Urinary bladder (tissue), 4 donors: ENCODE data around the gene CNTNAP2. TPM values are rescaled to one million over a fixed set of nuclear protein-coding genes. Genes with fewer than 3 reads are reported as not detected.

Experiments used
- DNase-seq: peaks from one replicate; pipeline ENCODE4 v3.0.0-alpha.2; 2015; ENCODE audit errors: extremely low spot score
- H3K27ac ChIP-seq: one replicate; pipeline ENCODE4 v1.5.1; 2013; ENCODE audit warnings: low read depth, mild to moderate bottlenecking, moderate library complexity
- H3K36me3 ChIP-seq: one replicate; pipeline ENCODE4 v1.6.1; 2013; ENCODE audit warnings: mild to moderate bottlenecking, moderate library complexity; ENCODE audit not compliant: insufficient read depth
- H3K4me1 ChIP-seq: one replicate; pipeline ENCODE4 v1.6.1; 2013; ENCODE audit warnings: mild to moderate bottlenecking, moderate library complexity; ENCODE audit not compliant: insufficient read depth
- H3K4me3 ChIP-seq: one replicate; pipeline ENCODE4 v1.5.1; 2013; ENCODE audit warnings: low read depth, low read length
- WGBS: extraction: QIAGEN DNeasy Blood & Tissue Kit; methylation state at CpG from one replicate; pipeline ENCODE4 v1.1.7; 2013; 5-methylcytosine and 5-hydroxymethylcytosine counted together
- polyA plus RNA-seq: library from polyadenylated mRNA; stranded (reverse); fragments of 200-250 nt; gene quantifications from one replicate; pipeline ENCODE4 v1.2.3, GENCODE V29; 2013
- total RNA-seq: library from RNA; depleted of rRNA; stranded (reverse); fragments of >200 nt; gene quantifications from one replicate; pipeline ENCODE4 v1.2.3, GENCODE V29; 2014
- donor health status: healthy with polysubstance abuse.
- donor health status: healthy.

Gene CNTNAP2
- total and polyA plus RNA-seq, 2 donors, result 0.28 to 23.3 TPM

GRCh38 chr7:146787266-146787665 lies 670.7 kb downstream of the CNTNAP2 start:
- no peak for DNase-seq
- Histone ChIP-seq H3K4me1 (no peaks in the 10 kb centered on the region), H3K4me3 (no peak overlapping the region), H3K36me3 (no peaks in the 10 kb centered on the region), H3K27ac (no peak overlapping the region)
- 90% methylated on average over 18 of the region's 18 CpGs for WGBS

GRCh38 chr7:146788008-146788407 lies 671.4 kb downstream of the CNTNAP2 start:
- no peaks in the 10 kb centered on the region for H3K4me1 ChIP-seq
- DNase-seq, result no peak
- WGBS, result 94% methylated on average over 15 of the region's 15 CpGs
- no peak overlapping the region for H3K27ac ChIP-seq
- no peaks in the 10 kb centered on the region for H3K36me3 ChIP-seq
- no peak overlapping the region for H3K4me3 ChIP-seq

- H3K36me3 ChIP-seq, result no peaks in the 10 kb centered on the region
- H3K4me3 ChIP-seq, result no peak overlapping the region
- H3K4me1 ChIP-seq, result no peaks in the 10 kb centered on the region
- 43% methylated on average over 7 of the region's 7 CpGs for WGBS
- DNase-seq, result no peak
- H3K27ac ChIP-seq, result no peak overlapping the region
Measured at GRCh38 chr7:146791344-146792285, 675.0 kb downstream of the CNTNAP2 start.

- Histone ChIP-seq H3K36me3 (no peaks in the 10 kb centered on the region), H3K4me1 (no peaks in the 10 kb centered on the region), H3K4me3 (no peak overlapping the region), H3K27ac (no peak overlapping the region)
- 94% methylated on average over 1 of the region's 1 CpG for WGBS
- no peak for DNase-seq
Measured at GRCh38 chr7:146804620-146805019, 688.0 kb downstream of the CNTNAP2 start.

- no peaks in the 10 kb centered on the region for H3K4me1 ChIP-seq
- H3K36me3 ChIP-seq, result no peaks in the 10 kb centered on the region
- no peak overlapping the region for H3K4me3 ChIP-seq
- no peak for DNase-seq
- H3K27ac ChIP-seq, result no peak overlapping the region
- 78% methylated on average over 1 of the region's 1 CpG for WGBS
Measured at GRCh38 chr7:146805082-146805481, 688.5 kb downstream of the CNTNAP2 start.

- H3K27ac ChIP-seq, result no peak overlapping the region
- no peaks in the 10 kb centered on the region for H3K36me3 ChIP-seq
- WGBS, result 31% methylated on average over 2 of the region's 2 CpGs
- H3K4me1 ChIP-seq, result no peaks in the 10 kb centered on the region
- H3K4me3 ChIP-seq, result no peak overlapping the region
- DNase-seq, result no peak
Measured at GRCh38 chr7:146826329-146826728, 709.7 kb downstream of the CNTNAP2 start.

GRCh38 chr7:146830686-146831085 lies 714.1 kb downstream of the CNTNAP2 start:
- no peaks in the 10 kb centered on the region for H3K4me1 ChIP-seq
- no peak for DNase-seq
- 51% methylated on average over 3 of the region's 3 CpGs for WGBS

GRCh38 chr7:146831875-146832274 lies 715.3 kb downstream of the CNTNAP2 start:
- no peaks in the 10 kb centered on the region for H3K36me3 ChIP-seq
- H3K27ac ChIP-seq, result no peak overlapping the region
- no peaks in the 10 kb centered on the region for H3K4me1 ChIP-seq
- WGBS, result 65% methylated on average over 2 of the region's 2 CpGs
- no peak overlapping the region for H3K4me3 ChIP-seq
- no peak for DNase-seq

More at GRCh38 chr7:146830686-146831085, 714.1 kb downstream of the CNTNAP2 start:
- Histone ChIP-seq H3K4me3 (no peak overlapping the region), H3K27ac (no peak overlapping the region), H3K36me3 (no peaks in the 10 kb centered on the region)

- WGBS, result 87% methylated on average over 2 of the region's 2 CpGs
- H3K36me3 ChIP-seq, result no peaks in the 10 kb centered on the region
- no peaks in the 10 kb centered on the region for H3K4me1 ChIP-seq
- DNase-seq, result no peak
- no peak overlapping the region for H3K4me3 ChIP-seq
- H3K27ac ChIP-seq, result no peak overlapping the region
Measured at GRCh38 chr7:146844405-146844804, 727.8 kb downstream of the CNTNAP2 start.

- Histone ChIP-seq H3K4me3 (no peak overlapping the region), H3K27ac (no peak overlapping the region), H3K4me1 (no peaks in the 10 kb centered on the region), H3K36me3 (no peaks in the 10 kb centered on the region)
- DNase-seq, result no peak
Measured at GRCh38 chr7:146858690-146859089, 742.1 kb downstream of the CNTNAP2 start.

- Histone ChIP-seq H3K36me3 (no peaks in the 10 kb centered on the region), H3K4me1 (no peaks in the 10 kb centered on the region), H3K27ac (no peak overlapping the region), H3K4me3 (no peak overlapping the region)
- WGBS, result 93% methylated on average over 4 of the region's 4 CpGs
- no peak for DNase-seq
Measured at GRCh38 chr7:146861701-146862100, 745.1 kb downstream of the CNTNAP2 start.

GRCh38 chr7:146862415-146862814 lies 745.8 kb downstream of the CNTNAP2 start:
- H3K4me1 ChIP-seq, result no peaks in the 10 kb centered on the region
- H3K27ac ChIP-seq, result no peak overlapping the region
- H3K36me3 ChIP-seq, result no peaks in the 10 kb centered on the region
- 47% methylated on average over 2 of the region's 2 CpGs for WGBS
- H3K4me3 ChIP-seq, result no peak overlapping the region
- no peak for DNase-seq

- no peak overlapping the region for H3K27ac ChIP-seq
- DNase-seq, result no peak
- 87% methylated on average over 2 of the region's 2 CpGs for WGBS
- no peaks in the 10 kb centered on the region for H3K36me3 ChIP-seq
- H3K4me1 ChIP-seq, result no peaks in the 10 kb centered on the region
- H3K4me3 ChIP-seq, result no peak overlapping the region
Measured at GRCh38 chr7:146864644-146865043, 748.0 kb downstream of the CNTNAP2 start.

GRCh38 chr7:146865696-146866095 lies 749.1 kb downstream of the CNTNAP2 start:
- H3K36me3 ChIP-seq, result no peaks in the 10 kb centered on the region
- no peak overlapping the region for H3K27ac ChIP-seq
- H3K4me1 ChIP-seq, result no peaks in the 10 kb centered on the region
- DNase-seq, result no peak
- 79% methylated on average over 2 of the region's 2 CpGs for WGBS
- no peak overlapping the region for H3K4me3 ChIP-seq
